Jurkat, Clone E6-1 (cell line): Measurements from ENCODE around the gene NUFIP2. TPM values are rescaled to one million over a fixed set of nuclear protein-coding genes. Genes with fewer than 3 reads are reported as not detected.
"Not testable (repeated sequence)": the region's sequence is repeated elsewhere in the genome, so short reads cannot be mapped to it uniquely, and the experiment has no call there.

Source experiments
- DNase-seq: peaks from one replicate; pipeline ENCODE4 v3.0.0-alpha.2; 2011; ENCODE audit warnings: low read depth, low spot score
- H3K4me3 ChIP-seq: 2 replicates; pipeline ENCODE4 v1.5.1; 2011; ENCODE audit warnings: mild to moderate bottlenecking, low read length, control low read depth, moderate library complexity
- polyA plus RNA-seq: library from polyadenylated mRNA; unstranded; fragments of >200 nt; gene quantifications from one replicate; pipeline ENCODE4 v1.2.1, GENCODE V29; 2012; ENCODE audit warnings: missing spikeins; ENCODE audit not compliant: insufficient read length, insufficient read depth

NUFIP2 gene, protein sequence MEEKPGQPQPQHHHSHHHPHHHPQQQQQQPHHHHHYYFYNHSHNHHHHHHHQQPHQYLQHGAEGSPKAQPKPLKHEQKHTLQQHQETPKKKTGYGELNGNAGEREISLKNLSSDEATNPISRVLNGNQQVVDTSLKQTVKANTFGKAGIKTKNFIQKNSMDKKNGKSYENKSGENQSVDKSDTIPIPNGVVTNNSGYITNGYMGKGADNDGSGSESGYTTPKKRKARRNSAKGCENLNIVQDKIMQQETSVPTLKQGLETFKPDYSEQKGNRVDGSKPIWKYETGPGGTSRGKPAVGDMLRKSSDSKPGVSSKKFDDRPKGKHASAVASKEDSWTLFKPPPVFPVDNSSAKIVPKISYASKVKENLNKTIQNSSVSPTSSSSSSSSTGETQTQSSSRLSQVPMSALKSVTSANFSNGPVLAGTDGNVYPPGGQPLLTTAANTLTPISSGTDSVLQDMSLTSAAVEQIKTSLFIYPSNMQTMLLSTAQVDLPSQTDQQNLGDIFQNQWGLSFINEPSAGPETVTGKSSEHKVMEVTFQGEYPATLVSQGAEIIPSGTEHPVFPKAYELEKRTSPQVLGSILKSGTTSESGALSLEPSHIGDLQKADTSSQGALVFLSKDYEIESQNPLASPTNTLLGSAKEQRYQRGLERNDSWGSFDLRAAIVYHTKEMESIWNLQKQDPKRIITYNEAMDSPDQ
- polyA plus RNA-seq = 37.0 TPM

DNA sequence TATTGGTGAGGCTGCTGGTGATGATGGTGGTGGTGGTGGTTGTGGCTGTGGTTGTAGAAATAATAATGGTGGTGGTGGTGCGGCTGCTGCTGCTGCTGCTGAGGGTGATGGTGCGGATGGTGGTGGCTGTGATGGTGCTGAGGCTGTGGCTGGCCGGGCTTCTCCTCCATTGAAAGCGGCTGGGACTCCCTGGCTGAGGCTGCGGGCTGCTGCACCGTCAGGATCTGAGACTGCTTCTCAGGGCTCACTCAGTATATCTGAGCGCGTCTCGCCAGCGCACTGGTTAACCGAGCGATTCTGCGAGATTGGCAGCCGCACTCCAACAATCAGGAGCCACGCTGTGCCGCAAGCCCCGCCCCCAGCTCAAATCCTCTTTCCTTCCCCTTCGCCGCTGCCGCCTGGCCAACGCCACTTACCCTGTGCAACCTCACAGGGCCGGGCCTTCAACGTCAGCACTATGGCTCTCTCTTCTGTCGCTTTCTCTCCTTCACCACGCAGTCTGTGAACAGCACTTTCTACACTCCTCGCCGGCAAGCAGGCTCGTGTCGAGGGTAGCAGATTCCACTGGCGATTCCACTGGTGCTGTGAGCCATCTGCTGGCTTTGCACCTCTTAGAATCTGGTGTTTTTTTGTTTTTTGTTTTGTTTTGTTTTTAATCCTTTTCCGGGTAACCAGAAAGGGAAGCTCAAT, at the start of gene NUFIP2:
Gene NUFIP2, minus strand, starts transcription at position 259 of the 690 bp plus-strand sequence. Its CDS starts 89 bp downstream, at position 170.
- peak; percentile 98 for DNase-seq
- peak within 1 kb of the TSS; percentile 94 for H3K4me3 ChIP-seq

DNA sequence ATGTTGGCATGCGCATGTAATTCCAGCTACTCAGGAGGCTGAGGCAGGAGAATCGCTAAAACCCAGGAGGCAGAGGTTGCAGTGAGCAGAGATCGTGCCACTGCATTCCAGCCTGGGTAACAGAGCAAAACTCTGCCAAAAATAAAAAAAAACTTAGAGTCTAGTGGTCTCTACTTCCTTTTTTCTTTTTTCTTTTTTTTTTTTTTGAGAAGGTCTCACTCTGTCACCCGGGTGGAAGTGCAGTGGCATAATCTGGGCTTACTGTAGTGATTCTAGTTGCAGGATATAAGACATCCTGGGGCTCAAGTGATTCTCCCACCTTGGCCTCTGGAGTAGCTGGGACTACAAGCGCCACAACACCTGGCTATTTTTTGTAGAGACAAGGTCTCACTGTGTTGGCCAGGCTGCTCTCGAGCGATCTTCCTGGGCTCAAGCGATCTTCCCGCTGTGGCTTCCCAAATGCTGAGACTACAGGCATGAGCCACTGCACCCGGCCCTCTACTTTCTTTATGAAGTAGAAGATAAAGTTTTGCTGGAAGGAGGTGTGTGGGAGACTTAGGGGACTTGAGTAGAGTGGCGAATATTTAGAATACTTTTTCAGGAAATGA, 48.3 kb upstream of the NUFIP2 start:
- H3K4me3 ChIP-seq = no peak overlapping the region
- DNase-seq = no peak

DNA sequence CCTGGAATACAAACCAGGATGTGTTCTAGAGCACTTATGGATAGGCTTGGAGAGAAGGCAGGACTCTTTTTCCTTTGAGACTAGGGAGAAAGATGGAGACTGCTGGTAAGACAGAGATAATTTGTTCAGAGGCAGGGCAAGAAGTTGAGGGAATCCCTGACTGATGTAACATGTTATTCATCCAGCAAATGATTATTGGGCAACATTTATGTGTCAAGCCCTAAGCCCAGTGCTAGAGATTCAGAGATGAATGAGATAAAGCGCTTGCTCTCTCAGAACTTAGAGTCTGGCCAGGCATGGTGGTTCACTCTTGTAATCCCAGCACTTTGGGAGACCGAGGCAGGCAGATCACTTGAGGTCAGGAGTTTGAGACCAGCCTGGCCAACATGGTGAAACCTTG, 47.8 kb upstream of the NUFIP2 start:
- DNase-seq = no peak
- H3K4me3 ChIP-seq = no peak overlapping the region

DNA sequence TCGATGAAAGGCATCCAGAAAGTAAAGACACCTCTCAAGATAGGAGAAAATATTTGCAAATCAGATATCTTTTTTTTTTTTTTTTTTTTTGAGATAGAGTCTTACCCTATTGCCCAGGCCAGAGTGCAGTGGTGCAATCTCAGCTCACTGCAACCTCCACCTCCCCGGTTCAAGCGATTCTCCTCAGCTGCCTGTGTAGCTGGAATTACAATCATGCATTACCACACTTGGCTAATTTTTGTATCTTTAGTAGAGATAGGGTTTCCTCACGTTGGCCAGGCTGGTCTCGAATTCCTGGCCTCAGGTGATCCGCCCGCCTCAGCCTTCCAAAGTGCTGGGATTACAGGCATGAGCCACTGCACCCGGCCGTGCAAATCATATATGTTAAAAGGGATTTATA, 45.1 kb upstream of the NUFIP2 start:
- not testable (repeated sequence) for DNase-seq, H3K4me3 ChIP-seq

DNA sequence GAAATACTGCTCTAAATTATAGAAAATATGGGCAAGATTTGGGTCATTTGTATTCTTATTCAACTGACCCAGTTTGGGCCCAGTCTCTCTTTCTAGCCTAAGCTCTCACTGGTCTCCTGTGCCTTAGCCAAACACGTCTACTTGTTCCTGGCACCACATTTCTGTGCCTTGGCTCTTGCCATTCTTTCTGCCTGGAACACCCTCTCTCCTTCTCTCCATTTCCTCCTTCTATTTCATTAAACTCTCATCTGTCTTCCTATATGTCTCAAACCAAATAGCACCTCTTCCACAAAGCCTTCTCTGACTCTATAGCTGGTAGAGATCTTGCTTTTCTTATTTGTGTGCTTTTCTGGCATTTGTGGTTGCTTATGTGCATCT, 37.7 kb upstream of the NUFIP2 start:
- no peak for DNase-seq

DNA sequence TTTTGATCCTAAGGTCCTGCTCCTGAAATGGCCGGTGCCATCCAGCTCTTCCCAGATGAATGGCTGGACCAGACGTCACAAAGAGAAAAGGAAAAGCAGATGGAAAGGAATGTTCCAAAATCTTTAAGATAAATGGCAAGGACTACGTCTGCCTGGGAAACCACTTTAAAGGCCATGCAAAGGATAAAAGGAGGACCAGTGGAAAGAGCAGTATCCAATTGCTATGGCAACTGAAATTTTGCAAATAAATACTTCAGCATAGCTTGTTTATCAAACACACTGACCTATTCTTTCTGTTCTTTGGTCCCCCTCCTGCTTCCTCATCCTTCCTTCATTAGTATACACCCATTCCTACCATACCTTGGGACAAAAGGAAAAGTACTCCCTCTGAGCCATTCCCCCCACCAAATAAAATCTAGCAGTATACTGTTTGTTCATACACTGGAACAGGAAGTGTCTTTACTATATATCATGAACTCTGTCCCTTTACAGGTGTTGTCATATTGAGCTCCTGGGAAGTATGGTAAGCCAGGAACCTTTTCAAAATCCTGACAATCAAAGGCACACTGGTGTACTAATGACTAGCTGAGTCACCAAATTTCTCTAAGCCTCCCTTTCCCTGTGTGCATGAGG, 37.2 kb upstream of the NUFIP2 start:
- no peak overlapping the region for H3K4me3 ChIP-seq
- DNase-seq = no peak

More for the DNA sequence above, 37.7 kb upstream of the NUFIP2 start:
- H3K4me3 ChIP-seq = no peak overlapping the region

DNA sequence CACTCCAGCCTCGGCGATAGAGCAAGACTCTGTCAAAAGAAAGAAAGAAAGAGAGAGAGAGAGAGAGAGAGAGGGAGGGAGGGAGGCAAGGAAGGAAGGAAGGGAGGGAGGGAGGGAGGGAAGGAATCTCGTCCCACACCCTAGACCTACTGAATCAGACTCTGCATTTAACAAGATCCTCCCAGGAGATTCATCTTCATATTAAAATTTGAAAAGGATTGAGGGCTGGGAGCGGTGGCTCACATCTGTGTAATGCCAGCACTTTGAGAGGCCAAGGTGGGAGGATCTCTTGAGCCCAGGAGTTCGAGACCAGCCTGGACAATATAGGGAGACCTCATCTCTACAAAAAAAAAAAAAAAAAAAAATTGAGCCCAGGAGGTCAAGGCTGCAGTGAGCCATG, 33.5 kb upstream of the NUFIP2 start:
- no peak for DNase-seq

DNA sequence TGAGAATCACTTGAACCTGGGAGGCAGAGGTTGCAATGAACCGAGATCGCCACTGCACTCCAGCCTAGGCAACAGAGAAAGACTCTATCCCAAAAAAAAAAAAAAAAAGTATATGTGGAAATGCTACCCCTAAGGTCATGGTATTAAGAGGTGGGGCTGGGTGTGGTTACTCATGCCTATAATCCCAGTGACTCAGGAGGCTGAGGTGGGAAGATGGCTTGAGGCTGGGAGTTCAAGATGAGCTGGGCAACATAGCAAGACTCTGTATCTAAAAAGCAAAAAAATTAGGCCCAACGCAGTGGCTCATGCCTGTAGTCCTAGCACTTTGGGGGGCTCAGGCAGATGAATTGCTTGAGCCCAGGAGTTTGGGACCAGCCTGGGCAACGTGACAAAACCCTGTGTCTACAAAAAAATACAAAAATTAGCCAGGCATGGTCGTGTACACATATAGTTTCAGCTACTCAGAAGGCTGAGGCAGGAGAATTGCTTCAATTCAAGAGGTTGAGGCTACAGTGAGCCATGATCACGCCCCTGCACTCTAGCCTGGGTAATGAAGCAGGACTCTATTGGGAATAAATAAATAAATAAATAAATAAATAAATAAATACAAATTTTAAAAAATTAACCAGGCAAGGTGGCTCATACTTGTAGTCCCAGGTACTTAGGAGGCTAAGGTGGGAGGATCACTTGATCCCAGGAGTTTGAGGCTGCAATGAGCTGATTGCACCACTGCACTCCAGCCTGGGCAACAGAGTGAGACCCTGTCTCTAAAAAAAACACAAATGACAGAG, 32.3 kb upstream of the NUFIP2 start:
- no peak overlapping the region for H3K4me3 ChIP-seq
- DNase-seq = no peak

More for the DNA sequence above, 33.5 kb upstream of the NUFIP2 start:
- no peak overlapping the region for H3K4me3 ChIP-seq

DNA sequence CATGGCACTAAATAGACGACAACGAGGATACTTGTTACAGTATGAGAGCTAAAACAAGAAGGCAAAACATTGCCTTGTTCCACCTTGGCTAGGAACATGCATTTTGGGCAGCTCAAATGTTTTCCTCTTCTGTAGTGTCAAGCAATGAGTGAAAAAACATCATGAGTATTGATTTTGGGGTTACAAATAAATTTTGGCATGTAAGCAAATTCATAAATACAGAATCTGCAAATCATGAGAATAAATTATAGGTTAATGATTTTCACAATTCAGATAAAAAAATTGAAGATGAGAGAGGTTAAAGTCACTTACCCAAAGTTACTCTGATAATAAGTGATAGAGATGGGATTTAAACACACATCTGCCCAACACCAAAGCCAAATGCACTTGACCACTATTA, 28.4 kb upstream of the NUFIP2 start:
- no peak for DNase-seq
- H3K4me3 ChIP-seq = no peak overlapping the region

DNA sequence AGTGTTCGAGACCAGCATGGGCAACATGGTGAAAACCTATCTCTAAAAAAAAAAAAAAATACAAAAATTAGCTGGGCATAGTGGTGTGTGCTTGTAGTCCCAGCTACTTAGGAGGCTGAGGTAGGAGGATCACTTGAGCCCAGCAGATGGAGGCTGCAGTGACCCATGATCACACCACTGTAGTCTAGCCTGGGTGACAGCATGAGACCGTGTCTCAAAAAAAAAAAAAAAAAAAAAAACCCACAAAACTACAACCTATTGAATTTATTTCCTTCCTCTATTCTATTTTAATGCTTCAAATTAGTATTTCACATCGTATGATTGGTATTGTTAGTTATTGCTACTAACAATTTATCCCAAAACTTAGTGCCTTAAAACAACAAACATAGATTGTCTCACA, 9.4 kb upstream of the NUFIP2 start:
- H3K4me3 ChIP-seq = no peak overlapping the region
- DNase-seq = no peak

DNA sequence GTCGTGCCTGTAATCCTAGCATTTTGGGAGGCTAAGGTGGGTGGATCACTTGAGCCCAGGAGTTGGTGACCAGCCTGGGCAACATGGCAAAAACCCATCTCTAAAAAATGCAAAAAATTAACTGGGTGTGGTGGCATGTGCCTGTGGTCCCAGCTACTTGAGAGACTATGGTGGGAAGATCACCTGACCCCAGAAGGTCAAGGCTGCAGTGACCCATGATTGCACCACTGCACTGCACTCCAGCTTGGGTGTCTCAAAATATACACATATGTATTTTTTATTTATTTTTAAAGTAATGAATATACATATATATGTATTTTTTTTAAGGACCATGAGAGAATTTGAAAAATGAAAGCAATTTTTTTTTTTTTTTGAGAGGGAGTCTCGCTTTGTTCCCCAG, 5.1 kb upstream of the NUFIP2 start:
- DNase-seq = no peak
- no peak overlapping the region for H3K4me3 ChIP-seq

DNA sequence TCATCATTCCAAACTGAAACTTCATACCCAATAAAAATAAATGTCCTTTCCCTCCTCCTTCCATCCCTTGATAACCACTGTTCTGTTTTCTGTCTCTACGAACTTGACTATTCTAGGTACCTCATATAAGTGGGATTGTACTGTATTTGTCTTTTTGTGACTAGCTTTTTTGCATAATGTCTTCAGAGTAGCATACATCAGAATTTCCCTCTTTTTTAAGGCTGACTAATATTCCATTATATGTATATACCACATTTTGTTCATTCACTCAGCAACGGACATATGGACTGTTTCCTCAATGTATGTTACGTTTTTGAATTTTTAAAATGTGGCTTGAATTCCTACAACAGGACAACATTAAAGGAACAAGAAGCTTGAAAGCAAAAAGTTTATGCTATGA, 1.5 kb upstream of the NUFIP2 start:
- H3K4me3 ChIP-seq = no peak overlapping the region
- no peak for DNase-seq

DNA sequence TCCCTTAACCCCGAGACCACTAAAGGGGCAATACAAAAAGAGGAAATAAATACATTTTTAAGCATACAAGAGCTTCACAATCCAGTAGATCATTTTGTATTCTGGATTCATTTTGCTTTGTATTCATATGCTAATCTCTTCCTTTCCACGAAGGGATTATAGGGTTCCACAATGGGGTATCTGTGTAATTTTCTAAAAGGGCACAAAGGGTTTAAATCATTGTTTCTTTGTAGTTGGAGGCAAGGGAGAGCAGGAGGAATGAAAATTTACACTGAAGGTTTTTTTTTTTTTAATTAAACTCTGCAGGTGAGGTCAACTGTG, 592 bp upstream of the NUFIP2 start:
- H3K4me3 ChIP-seq = peak overlapping the region; percentile 94
- DNase-seq = no peak

DNA sequence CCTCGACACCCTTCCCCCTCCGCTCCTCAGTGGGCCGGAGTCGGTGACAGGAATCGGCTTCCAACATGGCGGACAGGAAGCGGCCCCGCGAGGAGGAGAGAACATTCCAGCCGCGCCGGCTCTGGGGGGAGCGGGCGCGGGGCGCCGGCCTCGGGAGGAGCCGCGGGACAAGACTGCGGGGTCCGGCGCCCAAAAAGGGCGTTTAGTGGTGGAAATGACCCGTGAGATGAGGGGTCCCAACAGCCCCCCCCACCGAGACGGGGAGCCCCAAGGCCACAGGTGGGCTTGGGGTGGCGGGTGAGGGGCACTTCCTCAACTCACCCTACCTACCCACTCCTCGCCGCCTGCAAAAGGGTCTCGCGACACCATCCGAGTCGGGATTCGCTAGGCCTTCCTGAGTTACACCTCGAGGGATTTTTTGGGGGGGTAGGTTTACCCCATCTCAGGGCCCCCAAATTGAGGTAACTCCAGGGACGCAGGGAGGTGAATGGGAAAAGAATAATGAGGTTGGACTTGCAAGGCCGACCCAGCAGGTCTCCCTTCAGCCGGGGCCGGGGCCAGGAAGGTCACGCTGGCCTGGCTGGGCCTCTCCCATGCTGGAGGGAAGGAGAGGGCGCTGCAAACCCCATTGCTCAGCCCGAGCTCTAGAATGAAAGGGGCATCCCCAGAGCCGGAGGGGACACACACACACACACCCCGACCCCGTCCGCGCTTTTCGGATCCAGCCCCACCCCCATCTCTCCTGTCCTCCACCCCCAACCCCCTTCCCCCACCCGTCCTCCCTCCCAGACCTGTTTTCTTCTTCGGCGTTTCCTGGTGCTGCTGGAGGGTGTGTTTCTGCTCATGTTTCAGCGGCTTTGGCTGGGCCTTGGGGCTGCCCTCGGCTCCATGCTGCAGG, 707 bp downstream of the NUFIP2 start:
- DNase-seq = peak; percentile 38
- H3K4me3 ChIP-seq = peak overlapping the region; percentile 94

DNA sequence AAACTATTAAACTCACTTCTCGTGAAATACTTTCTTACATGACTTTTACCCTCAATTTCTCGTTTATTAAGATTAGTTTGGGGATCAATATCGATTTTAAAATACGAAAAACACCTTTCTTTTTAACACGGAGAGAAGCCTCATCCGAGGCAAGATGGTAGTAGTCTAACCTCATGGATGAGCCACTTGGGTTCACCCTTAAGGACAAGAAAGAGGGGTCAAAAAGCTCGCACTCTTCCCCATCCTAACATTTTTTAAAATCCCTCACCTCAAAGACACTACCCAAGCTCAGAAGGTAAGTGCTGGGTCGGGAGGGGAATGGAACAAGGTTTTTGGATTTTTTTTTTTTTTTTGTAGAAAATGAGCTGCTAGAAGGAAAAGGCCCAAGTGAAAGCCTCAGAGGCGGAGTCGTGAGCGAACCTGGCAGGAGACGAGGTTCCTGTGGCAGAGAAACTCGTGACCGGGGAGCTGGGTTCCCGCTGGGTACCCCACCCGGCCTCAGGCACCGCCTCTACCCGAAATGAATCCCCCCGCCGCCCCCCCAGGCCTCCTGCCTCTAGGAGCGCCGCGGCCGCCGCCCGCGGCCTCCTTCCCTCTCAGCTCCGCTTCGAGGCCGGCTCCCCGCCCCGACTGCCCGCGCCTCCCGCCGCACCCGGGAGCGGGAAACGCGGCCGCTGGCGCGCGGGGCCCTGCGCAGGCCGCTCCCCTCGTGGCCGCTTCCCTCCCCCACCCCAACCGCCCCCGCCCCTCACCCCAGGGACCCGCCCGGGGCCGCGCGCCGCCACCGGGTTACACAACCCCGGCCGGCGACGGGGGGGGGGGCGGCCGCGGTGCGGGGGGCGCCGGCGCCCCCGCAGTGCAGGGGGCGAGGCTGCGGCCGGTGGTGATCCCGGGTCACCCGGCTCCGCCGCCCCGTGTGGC, 1.6 kb downstream of the NUFIP2 start:
- peak; percentile 40 for DNase-seq
- peak overlapping the region; percentile 94 for H3K4me3 ChIP-seq

DNA sequence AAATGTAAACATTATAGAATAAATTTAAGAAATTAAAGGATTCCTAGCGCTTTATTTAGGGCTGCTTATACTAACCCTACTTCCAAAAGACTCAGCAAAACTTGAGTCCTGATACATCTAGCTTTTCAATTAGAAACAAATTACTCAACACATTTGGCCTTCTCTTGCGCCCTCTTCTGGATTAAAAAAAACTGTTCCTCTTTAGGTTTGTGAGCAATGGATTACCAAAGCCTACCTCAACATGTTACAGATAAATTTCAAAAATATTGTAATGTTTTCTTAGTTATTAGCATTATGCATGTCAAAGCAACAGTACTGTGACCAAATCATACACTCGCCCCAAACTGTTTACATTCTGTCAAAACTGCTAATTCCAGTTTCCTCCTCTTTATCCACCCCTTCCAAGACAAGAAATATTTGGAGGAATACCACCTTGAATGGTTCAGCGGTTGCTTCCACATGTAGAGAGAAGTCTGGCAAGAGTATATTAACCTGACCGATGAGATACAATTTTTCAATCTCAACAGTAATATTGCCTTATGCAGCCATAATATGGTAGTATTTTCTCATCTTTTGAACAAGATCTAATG, 2.7 kb downstream of the NUFIP2 start:
- peak; percentile 66 for DNase-seq
- peak overlapping the region; percentile 94 for H3K4me3 ChIP-seq
